HepG2 (cell line): Measurements from ENCODE around the gene UCP3. TPM values are rescaled to one million over a fixed set of nuclear protein-coding genes. Genes with fewer than 3 reads are reported as not detected.

Experiments
- CENPBD1 ChIP-seq: sonication (generic); formaldehyde crosslinking; IDR thresholded peaks from 2 replicates; pipeline ENCODE4 v1.8.0; 2022; ENCODE audit warnings: missing genetic modification reagents, low read depth, mild to moderate bottlenecking, borderline replicate concordance
- EEA1 ChIP-seq: sonication (generic); formaldehyde crosslinking; IDR thresholded peaks from 2 replicates; pipeline ENCODE4 v1.5.1; 2020; ENCODE audit warnings: mild to moderate bottlenecking, missing genetic modification reagents, borderline replicate concordance
- ERF ChIP-seq: IDR thresholded peaks from 2 replicates; pipeline ENCODE4 v1.6.1; 2018; ENCODE audit warnings: missing biosample characterization, missing genetic modification reagents
- HDAC2 ChIP-seq: sonication (generic); formaldehyde crosslinking; IDR thresholded peaks from 2 replicates; pipeline ENCODE4 v1.4.0; 2020; ENCODE audit warnings: missing genetic modification reagents
- LCORL ChIP-seq, 2 experiments: fragments of 450-650 bp in 1 of 2; sonication (generic) in 1 of 2; formaldehyde crosslinking in 1 of 2; IDR thresholded peaks; 2 replicates each; pipeline versions ENCODE4 v1.5.0 to v1.6.1; 2017 to 2020; ENCODE audit warnings: antibody characterized with exemption in 1 of 2, missing genetic modification reagents in 1 of 2
- RELA ChIP-seq: sonication (generic); formaldehyde crosslinking; IDR thresholded peaks from 2 replicates; pipeline ENCODE4 v1.4.0; 2020; ENCODE audit warnings: missing genetic modification reagents
- SIX1 ChIP-seq: sonication (generic); formaldehyde crosslinking; IDR thresholded peaks from 2 replicates; pipeline ENCODE4 v1.4.0; 2020; ENCODE audit warnings: missing genetic modification reagents, borderline replicate concordance
- ZNF17 ChIP-seq: sonication (generic); formaldehyde crosslinking; IDR thresholded peaks from 2 replicates; pipeline ENCODE4 v1.5.0; 2020; ENCODE audit warnings: mild to moderate bottlenecking, missing genetic modification reagents
- ZNF20 ChIP-seq: sonication (generic); formaldehyde crosslinking; IDR thresholded peaks from 2 replicates; pipeline ENCODE4 v1.4.0; 2020; ENCODE audit warnings: mild to moderate bottlenecking, moderate library complexity, missing genetic modification reagents
- ZNF547 ChIP-seq: sonication (generic); formaldehyde crosslinking; IDR thresholded peaks from 2 replicates; pipeline ENCODE4 v1.5.1; 2020; ENCODE audit warnings: mild to moderate bottlenecking, missing genetic modification reagents
- ZNF781 ChIP-seq: sonication (generic); formaldehyde crosslinking; IDR thresholded peaks from 2 replicates; pipeline ENCODE4 v1.5.1; 2020; ENCODE audit warnings: borderline replicate concordance, mild to moderate bottlenecking, missing genetic modification reagents; ENCODE audit errors: not compliant biosample characterization
- polyA plus RNA-seq, 8 experiments: library from polyadenylated mRNA; depleted of rRNA in 3 of 8; stranded (reverse) in 7 of 8; unstranded in 1 of 8; fragments of >200 nt; fragmentation: Illumina TruSeq in 4 of 8; extraction: Trizol in 4 of 8; gene quantifications; 2 replicates each; pipeline versions ENCODE4 v1.2.1 to v1.2.3, GENCODE V29; 2011 to 2016; ENCODE audit warnings: low read depth in 4 of 8, missing spikeins in 1 of 8, mixed read lengths in 1 of 8; ENCODE audit not compliant: insufficient read depth in 1 of 8
- total RNA-seq, 5 experiments: library from RNA; depleted of rRNA; stranded (reverse); fragments of >200 nt; fragmentation: Illumina TruSeq; extraction: Trizol; gene quantifications; 2 replicates each; pipeline ENCODE4 v1.2.3, GENCODE V29; 2016; ENCODE audit warnings: low read depth in 1 of 5
- TF ChIP-seq, protein P1 (sequence below): sonication (generic); formaldehyde crosslinking; IDR thresholded peaks from 2 replicates; pipeline ENCODE4 v1.8.1; 2023; ENCODE audit warnings: mild to moderate bottlenecking, inconsistent platforms, moderate library complexity, missing genetic modification reagents, borderline replicate concordance
- TF ChIP-seq, protein P2 (sequence below): sonication (generic); formaldehyde crosslinking; IDR thresholded peaks from 2 replicates; pipeline ENCODE4 v1.8.1; 2023; ENCODE audit warnings: mild to moderate bottlenecking, missing genetic modification reagents
- TF ChIP-seq, protein P3 (sequence below), 2 experiments: sonication (generic) in 1 of 2; formaldehyde crosslinking in 1 of 2; IDR thresholded peaks; 2 replicates each; pipeline versions ENCODE4 v1.5.1 to v1.6.1; 2011 to 2020; ENCODE audit warnings: borderline replicate concordance in 1 of 2, low read depth in 1 of 2, low read length in 1 of 2, mild to moderate bottlenecking in 1 of 2, missing genetic modification reagents in 1 of 2, moderate library complexity in 1 of 2

The UCP3 gene
- total and polyA plus RNA-seq, 2 of the 13 experiments (the other 11 are each of a cell fraction or from before 2014, with no cell fraction given), result 0.37 TPM; not detected in 1

- TF ChIP-seq, protein P1, sequence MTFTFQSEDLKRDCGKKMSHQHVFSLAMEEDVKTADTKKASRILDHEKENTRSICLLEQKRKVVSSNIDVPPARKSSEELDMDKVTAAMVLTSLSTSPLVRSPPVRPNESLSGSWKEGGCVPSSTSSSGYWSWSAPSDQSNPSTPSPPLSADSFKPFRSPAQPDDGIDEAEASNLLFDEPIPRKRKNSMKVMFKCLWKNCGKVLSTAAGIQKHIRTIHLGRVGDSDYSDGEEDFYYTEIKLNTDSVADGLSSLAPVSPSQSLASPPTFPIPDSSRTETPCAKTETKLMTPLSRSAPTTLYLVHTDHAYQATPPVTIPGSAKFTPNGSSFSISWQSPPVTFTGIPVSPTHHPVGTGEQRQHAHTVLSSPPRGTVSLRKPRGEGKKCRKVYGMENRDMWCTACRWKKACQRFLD, result 0 out of 2 replicates have a peak, but pooled peaks have one; percentile 38
- no peak for TF ChIP-seq RELA
- TF ChIP-seq EEA1 (CRISPR knock-in tag), result no peak
- TF ChIP-seq SIX1 (CRISPR knock-in tag), result no peak; the same call in 1 of the 2 replicates
- no peak for TF ChIP-seq CENPBD1 (CRISPR knock-in tag)
- TF ChIP-seq, protein P2, sequence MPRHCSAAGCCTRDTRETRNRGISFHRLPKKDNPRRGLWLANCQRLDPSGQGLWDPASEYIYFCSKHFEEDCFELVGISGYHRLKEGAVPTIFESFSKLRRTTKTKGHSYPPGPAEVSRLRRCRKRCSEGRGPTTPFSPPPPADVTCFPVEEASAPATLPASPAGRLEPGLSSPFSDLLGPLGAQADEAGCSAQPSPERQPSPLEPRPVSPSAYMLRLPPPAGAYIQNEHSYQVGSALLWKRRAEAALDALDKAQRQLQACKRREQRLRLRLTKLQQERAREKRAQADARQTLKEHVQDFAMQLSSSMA (CRISPR knock-in tag), result no peak
- no peak for TF ChIP-seq LCORL (IDR thresholded peaks at IDR 0.05)
- TF ChIP-seq LCORL (CRISPR knock-in tag; IDR thresholded peaks at IDR 0.05), result peak; percentile 2; the same call in 1 of the 2 replicates
- TF ChIP-seq ZNF17 (CRISPR knock-in tag), result 0 out of 2 replicates have a peak, but pooled peaks have one; percentile 6
- TF ChIP-seq, protein P3, sequence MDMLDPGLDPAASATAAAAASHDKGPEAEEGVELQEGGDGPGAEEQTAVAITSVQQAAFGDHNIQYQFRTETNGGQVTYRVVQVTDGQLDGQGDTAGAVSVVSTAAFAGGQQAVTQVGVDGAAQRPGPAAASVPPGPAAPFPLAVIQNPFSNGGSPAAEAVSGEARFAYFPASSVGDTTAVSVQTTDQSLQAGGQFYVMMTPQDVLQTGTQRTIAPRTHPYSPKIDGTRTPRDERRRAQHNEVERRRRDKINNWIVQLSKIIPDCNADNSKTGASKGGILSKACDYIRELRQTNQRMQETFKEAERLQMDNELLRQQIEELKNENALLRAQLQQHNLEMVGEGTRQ (IDR thresholded peaks at IDR 0.05; ENCODE audit: low read depth, low read length), result no peak
- TF ChIP-seq, protein P3 (CRISPR knock-in tag; IDR thresholded peaks at IDR 0.05; ENCODE audit: borderline replicate concordance), result peak; percentile 42; the same call in 1 of the 2 replicates
- TF ChIP-seq ERF, result no peak
- no peak for TF ChIP-seq HDAC2 (CRISPR knock-in tag)
- TF ChIP-seq ZNF781 (CRISPR knock-in tag), result peak; percentile 14
- TF ChIP-seq ZNF547 (CRISPR knock-in tag), result 0 out of 2 replicates have a peak, but pooled peaks have one; percentile 2
- no peak for TF ChIP-seq ZNF20
Observed at GRCh38 chr11:73983741-73984538, 24.9 kb downstream of the UCP3 start (continued).
